HG03558 (cell line): Measurements from ENCODE around the gene ZNF611.
"Not testable (repeated sequence)": the region's sequence is repeated elsewhere in the genome, so short reads cannot be mapped to it uniquely, and the experiment has no call there.

Experiments used
- ATAC-seq: cut with Tn5 transposase; IDR thresholded peaks from one replicate; pipeline ENCODE4 v1.9.1; 2021; ENCODE audit warnings: moderate number of reproducible peaks; ENCODE audit not compliant: unreplicated experiment; ENCODE audit errors: extremely low read depth

The ZNF611 gene

GRCh38 chr19:52720541-52720940 lies 14.3 kb downstream of the ZNF611 start:
- not testable (repeated sequence) for ATAC-seq

DNA sequence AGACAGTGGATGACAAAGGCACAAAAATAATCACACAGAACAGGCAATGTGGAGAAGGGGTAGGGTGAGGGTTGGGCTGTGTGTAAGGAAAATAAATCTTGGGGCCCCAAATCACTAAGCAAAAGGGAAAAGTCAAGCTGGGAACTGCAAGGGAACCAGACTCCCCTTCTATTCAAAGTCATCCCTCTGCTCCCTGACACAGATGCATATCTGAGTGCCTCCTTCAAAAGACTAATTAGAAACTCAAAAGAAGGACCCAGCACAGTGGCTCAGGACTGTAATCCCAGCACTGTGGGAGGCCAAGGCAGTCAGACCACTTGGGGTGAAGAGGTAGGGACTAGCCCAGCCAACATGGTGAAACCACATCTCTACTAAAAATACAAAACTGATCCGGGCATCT lies 18.3 kb downstream of the ZNF611 start:
- ATAC-seq: no peak

DNA sequence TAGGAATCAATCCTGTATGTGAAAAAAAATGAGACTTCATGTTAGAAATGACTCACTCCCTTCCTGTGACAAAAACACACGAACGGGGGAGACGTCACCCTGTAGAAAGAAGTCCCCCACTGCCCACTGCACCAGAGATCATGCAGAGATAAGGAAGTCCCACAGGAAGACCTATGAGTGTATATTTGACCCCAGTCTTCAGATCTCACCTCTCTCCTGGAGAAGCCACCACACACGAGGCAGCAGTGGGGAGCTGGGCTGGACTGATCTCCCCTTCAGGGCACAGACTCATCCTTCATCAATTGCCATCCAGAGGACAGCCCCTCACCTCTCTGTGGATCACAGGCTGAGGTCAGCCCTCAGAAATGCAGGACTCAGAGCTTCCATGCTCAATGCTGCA lies 18.9 kb downstream of the ZNF611 start:
- not testable (repeated sequence) for ATAC-seq

DNA sequence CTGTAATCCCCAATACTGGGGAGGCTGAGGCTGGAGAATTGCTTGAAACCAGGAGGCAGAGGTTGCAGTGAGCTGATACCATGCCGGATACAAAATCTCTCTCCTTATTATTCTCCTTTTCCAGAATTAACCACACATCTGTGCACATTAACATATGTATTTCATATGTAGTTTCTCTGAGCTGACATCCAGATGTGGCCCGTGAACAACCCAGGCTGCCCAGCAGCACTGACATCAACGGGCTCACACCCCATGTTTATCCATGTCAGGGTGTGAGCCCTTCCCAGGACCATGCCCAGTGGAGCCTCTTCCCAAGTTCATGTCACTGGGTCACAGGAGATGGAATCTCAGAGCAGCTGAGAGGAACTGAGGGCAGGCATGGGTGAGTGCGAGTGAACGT lies 19.5 kb downstream of the ZNF611 start:
- not testable (repeated sequence) for ATAC-seq

GRCh38 chr19:52713051-52713450 lies 21.8 kb downstream of the ZNF611 start:
- ATAC-seq: not testable (repeated sequence)

DNA sequence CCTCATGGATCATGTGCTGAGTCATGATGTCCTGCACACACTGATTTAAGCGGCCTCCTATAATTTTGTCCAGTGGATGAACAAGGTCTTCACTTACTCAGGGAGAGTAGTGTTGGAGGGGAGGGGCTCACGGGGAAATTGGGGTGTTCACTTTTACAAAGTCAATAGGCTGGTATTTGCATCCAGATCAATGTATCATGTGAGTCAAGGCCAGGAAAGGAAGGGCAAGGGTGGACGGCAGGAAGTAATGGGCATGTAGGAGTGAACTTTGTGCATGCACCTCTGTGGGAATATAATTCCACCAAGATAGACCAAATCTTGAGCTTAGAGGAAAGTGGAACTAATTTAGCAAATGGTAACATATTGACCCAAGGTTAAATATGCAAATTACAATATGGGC lies 23.2 kb downstream of the ZNF611 start:
- not testable (repeated sequence) for ATAC-seq

DNA sequence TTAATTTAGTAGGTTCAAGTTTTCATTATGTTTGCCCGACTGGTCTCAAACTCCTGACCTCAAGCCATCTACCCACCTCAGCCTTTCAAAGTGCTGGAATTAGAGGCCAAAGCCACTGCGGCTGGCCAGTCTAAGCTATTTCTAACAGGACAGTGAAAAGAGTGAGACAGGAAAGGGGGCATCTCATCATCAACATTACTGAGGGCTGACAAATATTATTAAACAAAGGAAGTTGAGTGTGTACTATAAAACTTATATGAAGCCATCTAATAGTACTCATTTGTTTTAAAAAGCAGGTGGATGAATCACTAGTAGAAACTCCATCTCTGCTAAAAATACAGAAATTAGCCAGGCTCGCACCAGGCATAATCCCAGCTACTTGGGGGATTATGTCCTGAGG lies 24.3 kb downstream of the ZNF611 start:
- no peak for ATAC-seq

DNA sequence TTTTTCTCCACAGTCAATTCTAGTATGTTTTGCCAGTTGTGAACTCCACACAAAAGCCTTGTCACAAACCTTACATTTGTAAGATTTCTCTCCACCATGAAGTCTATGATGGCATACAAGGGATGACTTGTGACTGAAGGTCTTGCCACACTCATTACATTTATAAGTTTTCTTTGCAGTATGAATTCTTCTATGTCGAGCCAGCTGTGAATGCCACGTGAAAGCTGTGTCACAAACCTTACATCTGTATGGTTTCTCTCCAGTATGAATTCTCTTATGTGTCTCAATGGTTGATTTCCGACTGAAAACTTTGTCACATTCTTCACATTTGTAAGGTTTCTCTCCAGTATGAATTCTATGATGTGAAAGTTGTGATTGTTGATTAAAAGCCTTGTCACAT lies 29.2 kb downstream of the ZNF611 start:
- not testable (repeated sequence) for ATAC-seq

DNA sequence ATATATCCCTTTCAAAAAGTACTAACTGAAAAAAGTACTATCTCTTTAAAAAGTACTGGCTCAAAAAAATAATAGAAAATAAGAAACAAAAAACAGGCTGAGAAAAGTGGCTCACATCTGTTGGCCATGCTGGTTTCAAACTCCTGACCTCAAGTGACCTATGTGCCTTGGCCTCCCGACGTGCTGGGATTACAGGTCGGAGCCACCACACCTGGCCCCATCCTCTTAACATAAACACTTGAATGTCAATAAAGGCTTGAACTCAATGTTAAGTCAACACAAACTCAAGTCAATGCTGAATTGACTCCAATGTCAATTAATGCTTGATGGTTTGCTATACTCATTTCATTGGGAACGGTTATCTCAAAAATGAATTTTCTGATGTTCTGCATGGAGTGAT lies 30.9 kb downstream of the ZNF611 start:
- no peak for ATAC-seq

DNA sequence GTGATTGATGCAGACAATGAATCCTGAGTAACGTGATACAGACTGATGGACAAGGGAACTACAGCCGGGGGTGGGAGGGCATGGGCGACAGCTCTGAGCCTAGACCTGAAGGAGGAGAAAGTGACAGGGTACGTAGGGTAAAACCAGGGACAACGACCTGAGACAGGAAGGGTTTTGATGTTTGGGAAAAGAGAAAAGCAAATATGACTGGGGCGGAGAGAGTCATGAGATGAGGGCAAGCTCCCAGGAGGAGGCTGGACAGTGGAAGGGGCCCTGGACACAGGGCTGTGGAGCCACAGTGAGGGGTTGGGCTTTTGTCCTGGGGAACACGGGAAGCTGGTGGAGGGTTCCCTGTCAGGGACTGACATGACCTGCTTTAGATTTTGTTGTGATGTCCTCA lies 34.2 kb downstream of the ZNF611 start:
- ATAC-seq: no peak

DNA sequence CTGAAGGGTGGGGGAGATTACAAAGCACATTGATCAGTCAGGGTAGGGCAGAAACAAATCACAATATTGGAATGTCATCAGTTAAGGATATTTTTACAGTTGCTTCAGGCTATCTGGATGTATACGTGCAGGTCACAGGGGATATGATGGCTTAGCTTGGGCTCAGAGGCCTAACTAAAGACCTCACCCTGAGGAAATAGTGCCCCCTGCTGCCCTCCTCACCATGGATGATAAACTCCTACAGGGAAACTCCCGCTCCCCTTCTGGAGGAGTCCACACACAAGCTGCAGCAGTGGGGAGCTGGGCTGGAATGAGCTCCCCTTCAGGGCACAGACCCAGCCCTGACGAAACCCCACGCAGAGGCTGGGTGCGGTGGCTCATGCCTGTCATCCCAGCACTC lies 35.3 kb downstream of the ZNF611 start:
- ATAC-seq: not testable (repeated sequence)

- no peak for ATAC-seq
These were observed 38.8 kb downstream of the ZNF611 start for GRCh38 chr19:52695996-52696395.

GRCh38 chr19:52694921-52695320 lies 39.9 kb downstream of the ZNF611 start:
- no peak for ATAC-seq

- ATAC-seq: not testable (repeated sequence)
These were observed 40.6 kb downstream of the ZNF611 start for GRCh38 chr19:52694281-52694680.

- ATAC-seq: no peak
These were observed 42.3 kb downstream of the ZNF611 start for GRCh38 chr19:52692431-52693008.

- ATAC-seq: no peak
These were observed 43.1 kb downstream of the ZNF611 start for GRCh38 chr19:52691737-52692136.

GRCh38 chr19:52691215-52691610 lies 43.6 kb downstream of the ZNF611 start:
- ATAC-seq: no peak

- ATAC-seq: no peak
These were observed 44.3 kb downstream of the ZNF611 start for GRCh38 chr19:52690369-52691214.

GRCh38 chr19:52689843-52690368 lies 44.9 kb downstream of the ZNF611 start:
- ATAC-seq: no peak

- ATAC-seq: not testable (repeated sequence)
These were observed 45.7 kb downstream of the ZNF611 start for GRCh38 chr19:52688925-52689796.

DNA sequence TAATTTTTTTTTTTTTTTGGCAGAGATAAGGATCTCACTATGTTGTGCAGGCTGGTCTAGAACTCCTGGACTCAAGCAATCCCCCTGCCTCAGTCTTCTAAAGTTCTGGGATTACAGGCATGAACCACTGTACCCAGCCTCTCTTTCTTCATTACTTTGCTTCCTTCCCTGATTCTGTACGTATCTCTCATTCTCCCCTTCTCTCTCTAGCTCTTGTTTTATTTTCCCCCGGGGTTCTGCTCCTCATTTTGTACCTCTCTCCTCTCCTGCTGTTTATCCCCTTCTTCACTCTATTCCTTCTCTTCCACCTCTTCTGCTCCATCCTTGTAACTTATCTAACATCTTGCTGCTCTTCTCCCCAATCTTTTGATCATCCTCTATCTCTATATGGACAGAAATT lies 46.5 kb downstream of the ZNF611 start:
- no peak for ATAC-seq
